IPS-20b (cell line): ENCODE results near the gene CFAP65.
A peak's percentile ranks its signal among the peaks of the same experiment; 100 is the strongest.

Experiments used
- H3K27ac ChIP-seq: one replicate; pipeline ENCODE4 v1.5.1; 2013; ENCODE audit warnings: low read length
- H3K27me3 ChIP-seq: 2 replicates; pipeline ENCODE4 v1.6.1; 2013; ENCODE audit warnings: mild to moderate bottlenecking, low read length, inconsistent platforms; ENCODE audit not compliant: insufficient read depth
- H3K36me3 ChIP-seq: 2 replicates; pipeline ENCODE4 v1.6.1; 2013; ENCODE audit warnings: low read depth, mild to moderate bottlenecking, inconsistent platforms, low read length, moderate library complexity; ENCODE audit not compliant: insufficient read depth
- H3K4me1 ChIP-seq: 2 replicates; pipeline ENCODE4 v1.6.1; 2013; ENCODE audit warnings: mild to moderate bottlenecking, control low read depth, inconsistent platforms, low read length, moderate library complexity; ENCODE audit not compliant: insufficient read depth
- H3K4me3 ChIP-seq: 2 replicates; pipeline ENCODE4 v1.5.1; 2013; ENCODE audit warnings: mild to moderate bottlenecking, low read length, inconsistent platforms
- H3K9ac ChIP-seq: 2 replicates; pipeline ENCODE4 v1.6.1; 2013; ENCODE audit warnings: low read depth, mild to moderate bottlenecking, inconsistent platforms, low read length, moderate library complexity
- H3K9me3 ChIP-seq: 2 replicates; pipeline ENCODE4 v1.6.1; 2013; ENCODE audit warnings: mild to moderate bottlenecking, low read depth, low read length, inconsistent platforms; ENCODE audit not compliant: insufficient read depth

Gene CFAP65, protein sequence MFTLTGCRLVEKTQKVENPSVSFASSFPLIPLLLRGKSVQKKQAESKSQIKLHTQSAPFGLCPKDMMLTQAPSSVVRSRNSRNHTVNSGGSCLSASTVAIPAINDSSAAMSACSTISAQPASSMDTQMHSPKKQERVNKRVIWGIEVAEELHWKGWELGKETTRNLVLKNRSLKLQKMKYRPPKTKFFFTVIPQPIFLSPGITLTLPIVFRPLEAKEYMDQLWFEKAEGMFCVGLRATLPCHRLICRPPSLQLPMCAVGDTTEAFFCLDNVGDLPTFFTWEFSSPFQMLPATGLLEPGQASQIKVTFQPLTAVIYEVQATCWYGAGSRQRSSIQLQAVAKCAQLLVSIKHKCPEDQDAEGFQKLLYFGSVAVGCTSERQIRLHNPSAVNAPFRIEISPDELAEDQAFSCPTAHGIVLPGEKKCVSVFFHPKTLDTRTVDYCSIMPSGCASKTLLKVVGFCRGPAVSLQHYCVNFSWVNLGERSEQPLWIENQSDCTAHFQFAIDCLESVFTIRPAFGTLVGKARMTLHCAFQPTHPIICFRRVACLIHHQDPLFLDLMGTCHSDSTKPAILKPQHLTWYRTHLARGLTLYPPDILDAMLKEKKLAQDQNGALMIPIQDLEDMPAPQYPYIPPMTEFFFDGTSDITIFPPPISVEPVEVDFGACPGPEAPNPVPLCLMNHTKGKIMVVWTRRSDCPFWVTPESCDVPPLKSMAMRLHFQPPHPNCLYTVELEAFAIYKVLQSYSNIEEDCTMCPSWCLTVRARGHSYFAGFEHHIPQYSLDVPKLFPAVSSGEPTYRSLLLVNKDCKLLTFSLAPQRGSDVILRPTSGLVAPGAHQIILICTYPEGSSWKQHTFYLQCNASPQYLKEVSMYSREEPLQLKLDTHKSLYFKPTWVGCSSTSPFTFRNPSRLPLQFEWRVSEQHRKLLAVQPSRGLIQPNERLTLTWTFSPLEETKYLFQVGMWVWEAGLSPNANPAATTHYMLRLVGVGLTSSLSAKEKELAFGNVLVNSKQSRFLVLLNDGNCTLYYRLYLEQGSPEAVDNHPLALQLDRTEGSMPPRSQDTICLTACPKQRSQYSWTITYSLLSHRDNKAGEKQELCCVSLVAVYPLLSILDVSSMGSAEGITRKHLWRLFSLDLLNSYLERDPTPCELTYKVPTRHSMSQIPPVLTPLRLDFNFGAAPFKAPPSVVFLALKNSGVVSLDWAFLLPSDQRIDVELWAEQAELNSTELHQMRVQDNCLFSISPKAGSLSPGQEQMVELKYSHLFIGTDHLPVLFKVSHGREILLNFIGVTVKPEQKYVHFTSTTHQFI (N-terminal part only)

GRCh38 chr2:219041252-219041651 is at the start of gene CFAP65:
CFAP65 (minus strand) TSS chr2:219041516; CDS start chr2:219039048, 2,468 bp downstream.
- no peaks in the 10 kb centered on the region for H3K4me1 ChIP-seq
- no peaks in the 10 kb centered on the region for H3K36me3 ChIP-seq
- no peak within 1 kb of the TSS for H3K27ac ChIP-seq
- peak within 1 kb of the TSS; percentile 83 for H3K4me3 ChIP-seq
- H3K27me3 ChIP-seq, result peaks cover 70% of the 10 kb centered on the region
- no peaks in the 10 kb centered on the region for H3K9me3 ChIP-seq
- peak within 1 kb of the TSS; percentile 45; the same call in 1 of the 2 replicates for H3K9ac ChIP-seq

DNA sequence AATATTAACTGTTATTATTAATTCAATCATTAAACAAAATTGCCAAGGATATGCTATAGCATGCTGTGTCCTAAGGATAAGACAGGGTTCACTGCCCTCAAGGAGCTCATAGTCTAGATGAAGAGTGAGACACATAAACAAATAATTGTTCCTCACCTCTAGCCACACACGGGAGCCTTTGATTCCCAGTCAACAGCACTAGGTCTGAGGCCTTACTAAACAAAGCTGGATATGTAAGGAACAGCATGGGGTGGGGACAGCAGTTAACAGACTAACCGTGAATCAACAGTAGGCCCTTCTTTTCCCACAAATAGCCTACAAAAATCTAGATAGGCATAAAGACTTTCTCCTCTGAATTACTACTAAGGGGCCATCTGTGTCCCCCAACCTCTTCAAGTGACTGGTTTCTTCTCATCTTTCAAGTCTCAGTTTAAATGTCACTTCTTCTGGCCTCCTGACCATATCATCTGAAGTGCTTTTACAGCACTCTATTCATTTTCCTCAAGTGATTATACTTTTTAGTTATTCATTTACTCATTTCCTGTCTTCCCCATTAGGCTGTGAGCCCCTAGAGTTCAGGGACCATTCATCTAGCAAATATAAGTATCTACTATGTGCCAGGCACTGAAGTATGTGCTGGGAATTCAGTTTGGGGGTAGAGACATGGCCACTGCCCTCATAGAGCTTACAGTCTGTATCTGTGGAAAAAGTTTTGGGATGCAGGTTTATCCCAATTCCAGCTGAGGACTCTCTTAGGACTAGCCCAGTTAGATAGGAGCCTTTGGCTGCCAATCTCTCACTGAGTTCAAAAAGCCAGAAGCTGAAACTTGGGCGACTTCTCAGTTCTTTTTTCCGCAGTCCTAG is 49.4 kb upstream of the CFAP65 start:
- H3K27me3 ChIP-seq, result no peaks in the 10 kb centered on the region
- no peak overlapping the region for H3K27ac ChIP-seq
- H3K4me3 ChIP-seq, result no peak overlapping the region
- no peak overlapping the region for H3K9ac ChIP-seq
- H3K36me3 ChIP-seq, result no peaks in the 10 kb centered on the region; the same call in 1 of the 2 replicates
- H3K9me3 ChIP-seq, result no peaks in the 10 kb centered on the region
- H3K4me1 ChIP-seq, result peaks cover 5% of the 10 kb centered on the region; the same call in 1 of the 2 replicates

- H3K4me1 ChIP-seq, result peaks cover 5% of the 10 kb centered on the region; the same call in 1 of the 2 replicates
- no peaks in the 10 kb centered on the region for H3K27me3 ChIP-seq
- no peak overlapping the region for H3K27ac ChIP-seq
- H3K36me3 ChIP-seq, result no peaks in the 10 kb centered on the region; the same call in 1 of the 2 replicates
- H3K4me3 ChIP-seq, result no peak overlapping the region
- no peak overlapping the region for H3K9ac ChIP-seq
- no peaks in the 10 kb centered on the region for H3K9me3 ChIP-seq
Measured at GRCh38 chr2:219089330-219089729, 48.0 kb upstream of the CFAP65 start.

GRCh38 chr2:219087848-219088247 is 46.5 kb upstream of the CFAP65 start:
- H3K27me3 ChIP-seq, result no peaks in the 10 kb centered on the region
- H3K4me3 ChIP-seq, result no peak overlapping the region
- H3K9ac ChIP-seq, result no peak overlapping the region
- H3K4me1 ChIP-seq, result peaks cover 5% of the 10 kb centered on the region; the same call in 1 of the 2 replicates
- H3K36me3 ChIP-seq, result no peaks in the 10 kb centered on the region
- no peak overlapping the region for H3K27ac ChIP-seq
- H3K9me3 ChIP-seq, result no peaks in the 10 kb centered on the region

DNA sequence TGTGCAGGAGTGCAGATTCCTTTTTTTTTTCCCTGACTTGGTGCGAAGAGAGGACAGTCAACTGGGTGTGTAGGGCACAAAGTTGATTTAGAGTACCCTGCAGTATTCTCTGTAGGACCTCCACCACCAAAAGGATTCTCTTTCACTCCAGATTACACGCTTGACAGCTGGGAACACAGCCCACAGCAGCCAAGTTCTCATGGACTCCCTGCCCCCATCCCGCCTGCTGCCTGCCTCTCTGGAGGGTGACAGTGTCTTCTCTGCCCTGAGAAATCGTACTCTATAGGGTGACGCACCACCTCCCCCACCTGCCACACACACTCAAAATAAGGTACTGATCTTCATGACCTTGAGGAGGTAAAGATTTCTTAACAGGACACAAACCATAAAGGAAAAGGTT is 46.0 kb upstream of the CFAP65 start:
- Histone ChIP-seq H3K27me3 (no peaks in the 10 kb centered on the region), H3K4me3 (no peak overlapping the region), H3K36me3 (no peaks in the 10 kb centered on the region), H3K9me3 (no peaks in the 10 kb centered on the region), H3K9ac (no peak overlapping the region), H3K4me1 (peaks cover 5% of the 10 kb centered on the region; the same call in 1 of the 2 replicates), H3K27ac (no peak overlapping the region)

GRCh38 chr2:219086196-219086595 is 44.9 kb upstream of the CFAP65 start:
- Histone ChIP-seq H3K27ac (no peak overlapping the region), H3K36me3 (no peaks in the 10 kb centered on the region), H3K9me3 (no peaks in the 10 kb centered on the region), H3K9ac (no peak overlapping the region), H3K4me1 (peaks cover 5% of the 10 kb centered on the region; the same call in 1 of the 2 replicates), H3K4me3 (no peak overlapping the region), H3K27me3 (no peaks in the 10 kb centered on the region)

DNA sequence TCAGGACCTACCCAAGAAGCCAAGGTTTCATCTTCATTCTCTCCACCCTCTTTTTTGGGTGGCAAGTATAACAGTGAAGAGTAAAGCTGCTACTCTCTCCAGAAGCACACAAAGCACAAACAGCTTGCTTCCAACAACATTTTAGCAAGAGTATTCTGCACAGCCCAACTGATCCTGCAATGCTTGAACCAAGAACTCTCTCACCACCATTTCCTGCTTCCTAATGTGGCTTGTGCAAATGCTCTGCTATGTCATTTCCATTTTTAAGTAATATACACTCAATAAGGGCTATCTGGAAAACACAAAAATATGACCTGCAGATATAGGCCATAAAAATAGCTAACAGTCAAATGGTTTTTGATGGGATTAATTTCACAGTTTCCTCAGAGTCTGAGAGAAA is 43.5 kb upstream of the CFAP65 start:
- Histone ChIP-seq H3K4me3 (no peak overlapping the region), H3K36me3 (no peaks in the 10 kb centered on the region), H3K27me3 (no peaks in the 10 kb centered on the region)

DNA sequence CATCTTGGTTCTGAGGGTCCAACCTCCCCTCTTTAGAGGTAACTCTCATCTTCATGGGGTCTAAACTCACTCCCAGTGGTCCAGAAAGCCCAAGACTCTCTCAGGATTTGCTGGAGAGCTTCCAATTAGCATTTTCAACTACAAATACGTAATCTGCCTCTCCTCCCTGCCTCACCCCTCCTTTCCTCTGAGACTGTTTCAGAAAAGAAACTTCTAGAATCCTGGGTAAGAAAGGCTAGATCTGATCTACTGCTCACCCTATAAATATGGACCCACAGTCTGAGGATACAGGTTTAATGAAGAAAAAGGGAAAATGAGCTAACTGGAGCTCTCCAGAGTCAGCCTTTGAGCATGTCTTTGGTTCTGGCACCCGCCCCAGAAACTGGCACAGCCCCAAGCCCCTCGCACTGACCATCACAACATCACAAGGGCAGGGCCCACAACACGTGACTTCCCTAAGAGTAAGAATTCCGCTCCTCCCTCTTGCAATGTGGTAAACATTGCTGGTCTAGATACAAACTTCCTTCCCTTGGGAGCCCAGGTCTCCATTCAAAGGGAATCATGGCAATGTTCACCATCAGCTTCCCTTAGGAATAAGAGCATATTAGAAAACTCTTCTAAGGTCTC is 41.1 kb upstream of the CFAP65 start:
- H3K27ac ChIP-seq, result no peak overlapping the region
- H3K4me3 ChIP-seq, result no peak overlapping the region
- no peak overlapping the region for H3K9ac ChIP-seq
- no peaks in the 10 kb centered on the region for H3K36me3 ChIP-seq
- no peaks in the 10 kb centered on the region for H3K27me3 ChIP-seq
- peaks cover 4% of the 10 kb centered on the region; the same call in 1 of the 2 replicates for H3K4me1 ChIP-seq
- H3K9me3 ChIP-seq, result no peaks in the 10 kb centered on the region

More for the DNA sequence above, 43.5 kb upstream of the CFAP65 start:
- Histone ChIP-seq H3K4me1 (peaks cover 5% of the 10 kb centered on the region; the same call in 1 of the 2 replicates), H3K9me3 (no peaks in the 10 kb centered on the region), H3K27ac (no peak overlapping the region), H3K9ac (no peak overlapping the region)

DNA sequence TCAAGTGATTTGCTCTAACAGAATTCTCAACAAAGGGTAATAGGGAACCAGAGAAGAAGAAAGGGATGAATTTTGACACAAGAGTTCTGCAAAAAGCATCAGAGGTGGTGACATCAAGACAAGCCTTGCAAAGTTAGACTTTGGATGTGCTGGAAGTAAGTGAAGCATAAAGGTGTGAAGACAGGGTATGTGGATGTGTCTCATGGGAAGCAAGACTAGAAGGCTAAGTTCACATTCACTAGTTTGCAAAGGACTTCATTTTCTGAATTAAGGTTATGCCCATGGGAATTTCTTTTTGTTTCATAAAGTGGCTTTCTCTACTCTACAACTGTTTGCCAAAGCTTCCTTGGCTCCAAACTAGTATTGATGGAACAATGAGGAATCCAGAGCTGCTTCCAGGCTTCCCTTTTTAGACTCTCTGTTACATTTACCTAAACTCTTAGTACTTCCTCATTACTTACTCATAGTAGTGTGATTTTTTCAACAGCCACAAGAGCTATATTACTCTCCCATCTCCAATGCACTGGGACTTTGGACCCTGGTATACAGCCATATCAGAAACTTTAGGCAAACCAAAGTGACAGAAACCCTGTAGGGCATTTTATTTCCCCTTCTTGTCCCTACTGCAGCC is 40.5 kb upstream of the CFAP65 start:
- H3K9me3 ChIP-seq, result no peaks in the 10 kb centered on the region
- no peak overlapping the region for H3K4me3 ChIP-seq
- H3K27me3 ChIP-seq, result no peaks in the 10 kb centered on the region

DNA sequence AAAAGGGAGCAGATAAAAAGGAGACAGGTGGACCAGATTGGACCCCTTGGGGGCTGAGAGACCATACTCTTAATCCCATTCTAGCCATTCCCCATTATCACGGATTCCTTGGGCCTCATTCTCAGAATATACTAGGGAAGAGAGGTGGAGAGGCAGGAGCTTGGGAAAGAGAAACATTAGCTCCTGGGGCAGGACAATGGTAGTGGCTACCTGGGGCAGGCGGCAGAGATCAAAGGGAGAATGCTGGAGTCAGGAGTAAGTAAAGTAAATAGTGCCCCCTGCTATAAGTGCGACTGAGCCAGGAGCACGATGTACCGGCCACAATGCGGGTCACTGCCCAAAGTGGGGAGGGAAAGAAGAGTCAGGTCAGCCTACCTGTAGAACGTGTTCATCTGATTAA is 39.8 kb upstream of the CFAP65 start:
- Histone ChIP-seq H3K4me1 (no peaks in the 10 kb centered on the region), H3K9ac (no peak overlapping the region), H3K27me3 (no peaks in the 10 kb centered on the region), H3K27ac (no peak overlapping the region), H3K36me3 (peaks cover 11% of the 10 kb centered on the region; the same call in 1 of the 2 replicates), H3K4me3 (no peak overlapping the region), H3K9me3 (no peaks in the 10 kb centered on the region)

More for the DNA sequence above, 40.5 kb upstream of the CFAP65 start:
- H3K27ac ChIP-seq, result no peak overlapping the region
- no peak overlapping the region for H3K9ac ChIP-seq
- no peaks in the 10 kb centered on the region for H3K4me1 ChIP-seq
- H3K36me3 ChIP-seq, result peaks cover 6% of the 10 kb centered on the region; the same call in 1 of the 2 replicates
